Transverse colon (tissue), 4 donors: ENCODE measurements around the gene STK32C.

Experiments
- CTCF ChIP-seq, 5 experiments: fragments of 200-600 bp in 3 of 5; fragments of 450-650 bp in 2 of 5; sonication (generic) in 3 of 5; IDR thresholded peaks; 1 replicate in 2 of 5; 2 replicates in 3 of 5; pipeline ENCODE4 v1.5.1; 2016 to 2017; ENCODE audit warnings: antibody characterized with exemption in 5 of 5, inconsistent platforms in 3 of 5, mild to moderate bottlenecking in 2 of 5, moderate library complexity in 1 of 5
- EP300 ChIP-seq: sonication (generic); formaldehyde crosslinking; IDR thresholded peaks from one replicate; pipeline ENCODE4 v1.6.1; 2017; ENCODE audit warnings: antibody characterized with exemption, low read depth
- POLR2A ChIP-seq: fragments of 450-650 bp; IDR thresholded peaks from one replicate; pipeline ENCODE4 v1.6.1; 2016; ENCODE audit warnings: antibody characterized with exemption, mild to moderate bottlenecking, moderate library complexity
- POLR2AphosphoS5 ChIP-seq, 3 donors: sonication (generic); formaldehyde crosslinking; IDR thresholded peaks; one replicate each; pipeline ENCODE4 v1.6.1; 2016; ENCODE audit warnings: antibody characterized with exemption in 3 of 3

GRCh38 chr10:132339276-132339675, 31.5 kb upstream of the STK32C start:
- no peak for TF ChIP-seq CTCF (IDR thresholded peaks at IDR 0.05)
- TF ChIP-seq POLR2A, result no peak
- no peak for TF ChIP-seq EP300
- TF ChIP-seq POLR2AphosphoS5 (IDR thresholded peaks at IDR 0.05), result no peak
